ENCODE data around the gene C17orf67. TPM values are rescaled to one million over a fixed set of nuclear protein-coding genes. Genes with fewer than 3 reads are reported as not detected.

Gene C17orf67
- total RNA-seq, 1 donor from 2014 or later, result 3.2 TPM

- intact Hi-C loops (cut with micrococcal nuclease), result no loop called here
Observed at GRCh38 chr17:56809106-56809819, 24.5 kb downstream of the C17orf67 start.

- intact Hi-C loops (cut with micrococcal nuclease), result no loop called here
Observed at GRCh38 chr17:56808503-56808902, 25.2 kb downstream of the C17orf67 start.

- intact Hi-C loops (cut with micrococcal nuclease), result no loop called here
Observed at GRCh38 chr17:56807723-56808122, 26.0 kb downstream of the C17orf67 start.

GRCh38 chr17:56806949-56807348 is 26.8 kb downstream of the C17orf67 start:
- intact Hi-C loops (cut with micrococcal nuclease), result no loop called here

GRCh38 chr17:56804454-56804853 is 29.3 kb downstream of the C17orf67 start:
- intact Hi-C loops (cut with micrococcal nuclease), result no loop called here

- intact Hi-C loops (cut with micrococcal nuclease), result no loop called here
Observed at GRCh38 chr17:56803071-56803470, 30.6 kb downstream of the C17orf67 start.

GRCh38 chr17:56801459-56802178 is 32.1 kb downstream of the C17orf67 start:
- intact Hi-C loops (cut with micrococcal nuclease), result no loop called here

GRCh38 chr17:56798916-56799315 is 34.8 kb downstream of the C17orf67 start:
- intact Hi-C loops (cut with micrococcal nuclease), result no loop called here

GRCh38 chr17:56796536-56796935 is 37.2 kb downstream of the C17orf67 start:
- intact Hi-C loops (cut with micrococcal nuclease), result no loop called here

GRCh38 chr17:56795221-56795865 is 38.4 kb downstream of the C17orf67 start:
- intact Hi-C loops (cut with micrococcal nuclease), result no loop called here

- intact Hi-C loops (cut with micrococcal nuclease), result no loop called here
Observed at GRCh38 chr17:56793957-56794356, 39.8 kb downstream of the C17orf67 start.

- intact Hi-C loops (cut with micrococcal nuclease), result no loop called here
Observed at GRCh38 chr17:56793531-56793930, 40.2 kb downstream of the C17orf67 start.

GRCh38 chr17:56792267-56792666 is 41.5 kb downstream of the C17orf67 start:
- intact Hi-C loops (cut with micrococcal nuclease), result no loop called here

GRCh38 chr17:56786989-56787482 is 46.7 kb downstream of the C17orf67 start:
- intact Hi-C loops (cut with micrococcal nuclease), result no loop called here

GRCh38 chr17:56785997-56786680 is 47.6 kb downstream of the C17orf67 start:
- intact Hi-C loops (cut with micrococcal nuclease), result no loop called here

- intact Hi-C loops (cut with micrococcal nuclease), result no loop called here
Observed at GRCh38 chr17:56785405-56785804, 48.3 kb downstream of the C17orf67 start.

GRCh38 chr17:56782338-56782737 is 51.4 kb downstream of the C17orf67 start:
- intact Hi-C loops (cut with micrococcal nuclease), result no loop called here

GRCh38 chr17:56781906-56782305 is 51.8 kb downstream of the C17orf67 start:
- intact Hi-C loops (cut with micrococcal nuclease), result loop anchor here (2.0 kb wide), 1 partner anchor 103 kb away; no protein-coding TSS in a partner anchor

GRCh38 chr17:56779898-56780777 is 53.6 kb downstream of the C17orf67 start:
- intact Hi-C loops (cut with micrococcal nuclease), result loop anchor here (1.0 to 2.0 kb wide), 4 partner anchors 17 to 188 kb away; no protein-coding TSS in a partner anchor

- intact Hi-C loops (cut with micrococcal nuclease), result no loop called here
Observed at GRCh38 chr17:56779322-56779721, 54.4 kb downstream of the C17orf67 start.

Measured in T-helper 2 cell treated with Interferon-gamma antibody and Interleukin-4, amounts not matched to agents 100 ng/mL and 5 ng/mL, for 36 hours (primary cell).